ENCODE results near the gene IDH2.
"Not testable (repeated sequence)": the region's sequence is repeated elsewhere in the genome, so short reads cannot be mapped to it uniquely, and the experiment has no call there.

- TF ChIP-seq CTCF (conservative IDR thresholded peaks at IDR 0.05); ZFX (IDR thresholded peaks at IDR 0.05): not testable (repeated sequence)
These were observed 37.3 kb upstream of the IDH2 start for GRCh38 chr15:90139549-90139948.
